ENCODE data around the gene SUSD3.
"Not testable (repeated sequence)": the region's sequence is repeated elsewhere in the genome, so short reads cannot be mapped to it uniquely, and the experiment has no call there.

Gene SUSD3

GRCh38 chr9:93058355-93059010 is at the start of gene SUSD3:
SUSD3 (plus strand) TSS chr9:93058701; CDS start chr9:93058743, 42 bp downstream.
- H3K27ac ChIP-seq: peak within 1 kb of the TSS; percentile 12 to 89 (median 73); a peak in 21 of 22 replicates

GRCh38 chr9:93009337-93010015 is 49.0 kb upstream of the SUSD3 start:
- Histone ChIP-seq H3K9ac (peak overlapping the region in 6 of 11 experiments; percentile 14 to 64 (median 45); a peak in 10 of 22 replicates), H4K20me1 (peaks cover 7 to 90% (median 41%) of the 10 kb centered on the region in 11 experiments; a peak in 20 of 22 replicates), H3K4me3 (no peak overlapping the region; a peak in 1 of 20 replicates), H3K27me3 (no peaks in the 10 kb centered on the region), H3K4me2 (peak overlapping the region in 8 of 11 experiments; percentile 54 to 92 (median 82); a peak in 16 of 22 replicates), H3K36me3 (peaks cover 73 to 98% (median 91%) of the 10 kb centered on the region in 11 experiments), H3K4me1 (peaks cover 0 to 35% (median 27%) of the 10 kb centered on the region in 10 experiments; a peak in 15 of 20 replicates), H3K9me3 (replicated peaks in 1 of 11) (no peaks in the 10 kb centered on the region), H3K27ac (peak overlapping the region in 5 of 11 experiments; percentile 3 to 40 (median 22); a peak in 2 of 22 replicates)
- no peak for TF ChIP-seq Cebpa-rat (IDR thresholded peaks at IDR 0.05)

More at GRCh38 chr9:93058355-93059010, at the start of gene SUSD3:
- peaks cover 0 to 11% (median 0%) of the 10 kb centered on the region in 11 experiments; a peak in 2 of 22 replicates for H4K20me1 ChIP-seq
- no peaks in the 10 kb centered on the region for H3K9me3 ChIP-seq (replicated peaks in 1 of 11)
- H3K4me3 ChIP-seq: peak within 1 kb of the TSS; percentile 54 to 73 (median 62)
- no peak for TF ChIP-seq Cebpa-rat (IDR thresholded peaks at IDR 0.05)
- peaks cover 70 to 96% (median 91%) of the 10 kb centered on the region in 10 experiments for H3K4me1 ChIP-seq
- no peaks in the 10 kb centered on the region for H3K36me3 ChIP-seq
- H3K27me3 ChIP-seq: no peaks in the 10 kb centered on the region
- H3K4me2 ChIP-seq: peak within 1 kb of the TSS; percentile 87 to 99 (median 94)
- peak within 1 kb of the TSS; percentile 66 to 80 (median 73) for H3K9ac ChIP-seq

- Histone ChIP-seq H3K27me3 (no peaks in the 10 kb centered on the region), H3K4me3 (no peak overlapping the region; a peak in 2 of 20 replicates), H4K20me1 (peaks cover 5 to 84% (median 35%) of the 10 kb centered on the region in 11 experiments; a peak in 20 of 22 replicates), H3K9me3 (replicated peaks in 1 of 11) (no peaks in the 10 kb centered on the region), H3K27ac (peak overlapping the region in 5 of 11 experiments; percentile 3 to 40 (median 22); a peak in 4 of 22 replicates), H3K9ac (peak overlapping the region in 6 of 11 experiments; percentile 14 to 64 (median 45); a peak in 8 of 22 replicates), H3K36me3 (peaks cover 69 to 97% (median 87%) of the 10 kb centered on the region in 11 experiments), H3K4me1 (peaks cover 0 to 32% (median 26%) of the 10 kb centered on the region in 10 experiments; a peak in 15 of 20 replicates), H3K4me2 (peak overlapping the region in 8 of 11 experiments; percentile 54 to 92 (median 82); a peak in 16 of 22 replicates)
- TF ChIP-seq Cebpa-rat (IDR thresholded peaks at IDR 0.05): no peak
These were observed 48.4 kb upstream of the SUSD3 start for GRCh38 chr9:93010056-93010455.

- Histone ChIP-seq H3K4me2 (peak overlapping the region in 6 of 11 experiments; percentile 74 to 92 (median 86); a peak in 10 of 22 replicates), H3K4me3 (no peak overlapping the region), H3K4me1 (peaks cover 0 to 32% (median 26%) of the 10 kb centered on the region in 10 experiments; a peak in 15 of 20 replicates), H3K9ac (peak overlapping the region in 3 of 11 experiments; percentile 6 to 15 (median 8); a peak in 1 of 22 replicates), H3K27me3 (no peaks in the 10 kb centered on the region), H3K9me3 (replicated peaks in 1 of 11) (no peaks in the 10 kb centered on the region), H4K20me1 (peaks cover 5 to 84% (median 33%) of the 10 kb centered on the region in 11 experiments; a peak in 19 of 22 replicates), H3K27ac (peak overlapping the region in 4 of 11 experiments; percentile 17 to 53 (median 24); a peak in 3 of 22 replicates), H3K36me3 (peaks cover 68 to 97% (median 85%) of the 10 kb centered on the region in 11 experiments)
- no peak for TF ChIP-seq Cebpa-rat (IDR thresholded peaks at IDR 0.05)
These were observed 47.8 kb upstream of the SUSD3 start for GRCh38 chr9:93010704-93011103.

GRCh38 chr9:93011114-93011513 is 47.4 kb upstream of the SUSD3 start:
- peaks cover 0 to 32% (median 26%) of the 10 kb centered on the region in 10 experiments; a peak in 15 of 20 replicates for H3K4me1 ChIP-seq
- peaks cover 68 to 97% (median 85%) of the 10 kb centered on the region in 11 experiments for H3K36me3 ChIP-seq
- peak overlapping the region in 3 of 11 experiments; percentile 17 to 30 (median 18); a peak in 2 of 22 replicates for H3K27ac ChIP-seq
- no peak for TF ChIP-seq Cebpa-rat (IDR thresholded peaks at IDR 0.05)
- peak overlapping the region in 3 of 11 experiments; percentile 6 to 15 (median 8); a peak in 1 of 22 replicates for H3K9ac ChIP-seq
- peak overlapping the region in 5 of 11 experiments; percentile 78 to 92 (median 91); a peak in 8 of 22 replicates for H3K4me2 ChIP-seq
- H4K20me1 ChIP-seq: peaks cover 5 to 84% (median 34%) of the 10 kb centered on the region in 11 experiments; a peak in 19 of 22 replicates
- H3K27me3 ChIP-seq: no peaks in the 10 kb centered on the region
- H3K4me3 ChIP-seq: no peak overlapping the region
- no peaks in the 10 kb centered on the region for H3K9me3 ChIP-seq (replicated peaks in 1 of 11)

- H3K27me3 ChIP-seq: no peaks in the 10 kb centered on the region
- H3K4me3 ChIP-seq: no peak overlapping the region
- no peak for TF ChIP-seq Cebpa-rat (IDR thresholded peaks at IDR 0.05)
- H3K4me2 ChIP-seq: no peak overlapping the region
- H3K36me3 ChIP-seq: peaks cover 69 to 97% (median 85%) of the 10 kb centered on the region in 11 experiments
- H4K20me1 ChIP-seq: peaks cover 5 to 73% (median 29%) of the 10 kb centered on the region in 11 experiments; a peak in 19 of 22 replicates
- H3K27ac ChIP-seq: no peak overlapping the region
- H3K9ac ChIP-seq: no peak overlapping the region
- peaks cover 0 to 32% (median 26%) of the 10 kb centered on the region in 10 experiments; a peak in 15 of 20 replicates for H3K4me1 ChIP-seq
- H3K9me3 ChIP-seq (replicated peaks in 1 of 11): no peaks in the 10 kb centered on the region
These were observed 45.3 kb upstream of the SUSD3 start for GRCh38 chr9:93012963-93013855.

- no peak overlapping the region for H3K4me2 ChIP-seq
- H3K27me3 ChIP-seq: no peaks in the 10 kb centered on the region
- peaks cover 5 to 73% (median 24%) of the 10 kb centered on the region in 11 experiments; a peak in 18 of 22 replicates for H4K20me1 ChIP-seq
- H3K9me3 ChIP-seq (replicated peaks in 1 of 11): no peaks in the 10 kb centered on the region
- no peak overlapping the region for H3K9ac ChIP-seq
- no peak for TF ChIP-seq Cebpa-rat (IDR thresholded peaks at IDR 0.05)
- H3K36me3 ChIP-seq: peaks cover 69 to 97% (median 85%) of the 10 kb centered on the region in 11 experiments
- H3K4me1 ChIP-seq: peaks cover 0 to 24% (median 20%) of the 10 kb centered on the region in 10 experiments; a peak in 15 of 20 replicates
- H3K4me3 ChIP-seq: no peak overlapping the region
- no peak overlapping the region for H3K27ac ChIP-seq
These were observed 44.5 kb upstream of the SUSD3 start for GRCh38 chr9:93013856-93014582.

GRCh38 chr9:93015190-93015589 is 43.3 kb upstream of the SUSD3 start:
- not testable (repeated sequence) for H3K27me3 ChIP-seq; H3K4me3 ChIP-seq; H3K9me3 ChIP-seq (replicated peaks in 1 of 11); H3K27ac ChIP-seq; H3K9ac ChIP-seq; H3K4me2 ChIP-seq
- peaks cover 77 to 97% (median 86%) of the 10 kb centered on the region in 11 experiments for H3K36me3 ChIP-seq
- peaks cover 0 to 16% (median 10%) of the 10 kb centered on the region in 10 experiments; a peak in 15 of 20 replicates for H3K4me1 ChIP-seq
- H4K20me1 ChIP-seq: peaks cover 1 to 73% (median 16%) of the 10 kb centered on the region in 11 experiments; a peak in 16 of 22 replicates

Data from BLaER1 treated with 17β-estradiol and CSF1 and Interleukin-3, amounts not matched to agents 10 nM and 100 nM (cell line).